HG03095 (cell line): ENCODE measurements around the gene CDK6.
"Not testable (repeated sequence)": the region's sequence is repeated elsewhere in the genome, so short reads cannot be mapped to it uniquely, and the experiment has no call there.

Experiments used
- ATAC-seq: cut with Tn5 transposase; IDR thresholded peaks from one replicate; pipeline ENCODE4 v1.9.1; 2021; ENCODE audit warnings: moderate library complexity; ENCODE audit not compliant: unreplicated experiment

CDK6 gene

GRCh38 chr7:92604517-92604916, 231.9 kb downstream of the CDK6 start:
- not testable (repeated sequence) for ATAC-seq

DNA sequence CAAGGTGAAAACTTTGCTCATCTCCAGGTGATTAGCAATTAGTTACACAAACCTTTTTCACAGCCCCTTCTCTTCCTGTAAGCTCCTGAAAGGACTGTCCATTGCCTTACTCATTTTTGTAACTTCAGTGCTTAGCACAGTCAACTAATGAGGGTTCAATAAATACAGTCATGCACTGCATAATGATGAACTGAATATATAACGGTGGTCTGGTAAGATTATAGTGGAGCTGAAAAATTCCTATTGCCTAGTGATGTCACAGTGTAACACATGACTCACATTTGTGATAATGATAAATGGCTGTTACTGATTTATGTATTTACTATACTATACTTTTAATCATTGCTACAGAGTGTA, 233.3 kb downstream of the CDK6 start:
- ATAC-seq: no peak

DNA sequence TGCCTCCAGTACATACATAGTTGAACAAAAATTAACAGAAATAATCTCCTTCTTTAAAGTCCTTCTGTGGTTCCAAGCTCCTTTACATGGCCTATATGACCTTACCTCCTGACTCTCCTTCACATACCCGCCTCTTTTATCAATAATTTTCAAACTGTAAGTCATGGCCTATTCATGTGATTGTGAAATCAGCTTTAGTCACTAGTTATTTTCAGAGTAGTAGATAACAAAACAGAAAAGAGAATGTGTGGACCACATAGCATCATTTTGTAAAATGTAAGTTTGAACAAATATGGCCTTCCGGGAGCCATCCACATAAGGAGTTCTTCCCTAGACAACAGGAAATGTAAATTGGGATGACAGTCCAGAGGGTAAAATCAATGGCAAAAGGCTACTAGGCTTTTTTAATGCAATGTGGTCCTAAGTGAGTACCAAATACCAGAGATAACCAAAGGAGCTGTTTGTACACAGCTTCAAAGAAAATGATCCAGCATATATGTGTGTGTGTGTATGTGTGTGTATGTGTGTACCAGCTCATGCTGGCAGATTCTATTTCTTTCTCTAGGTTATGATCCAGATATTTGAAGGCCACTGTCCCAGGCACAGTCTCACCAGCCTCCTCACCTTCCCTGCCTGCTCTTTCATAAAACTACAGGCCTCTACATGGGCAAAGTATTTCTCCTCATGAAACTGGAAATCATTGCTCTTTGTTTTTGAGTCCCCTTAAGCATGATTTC, 233.9 kb downstream of the CDK6 start:
- no peak for ATAC-seq

- ATAC-seq: no peak
Measured at GRCh38 chr7:92598310-92598981, 237.9 kb downstream of the CDK6 start.

DNA sequence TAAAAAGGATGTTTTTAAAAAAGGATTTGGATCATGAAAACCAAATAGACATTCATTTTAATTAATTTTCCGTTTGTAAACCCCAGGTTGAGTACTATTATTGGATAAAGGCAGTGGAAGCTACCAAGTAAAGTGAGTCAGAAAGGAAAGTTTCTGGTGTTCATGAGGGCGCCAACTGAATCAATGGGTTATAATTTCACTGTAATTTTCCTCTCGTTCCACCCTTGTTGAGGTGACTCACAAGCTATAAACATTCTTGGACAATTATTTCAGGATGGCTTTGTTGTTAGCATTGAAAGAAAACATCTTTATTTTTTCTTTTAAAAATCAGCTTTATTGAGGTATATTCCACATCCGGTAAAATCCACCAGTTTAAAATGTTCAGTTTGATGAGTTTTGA, 241.1 kb downstream of the CDK6 start:
- no peak for ATAC-seq

GRCh38 chr7:92594746-92595145, 241.6 kb downstream of the CDK6 start:
- ATAC-seq: no peak

DNA sequence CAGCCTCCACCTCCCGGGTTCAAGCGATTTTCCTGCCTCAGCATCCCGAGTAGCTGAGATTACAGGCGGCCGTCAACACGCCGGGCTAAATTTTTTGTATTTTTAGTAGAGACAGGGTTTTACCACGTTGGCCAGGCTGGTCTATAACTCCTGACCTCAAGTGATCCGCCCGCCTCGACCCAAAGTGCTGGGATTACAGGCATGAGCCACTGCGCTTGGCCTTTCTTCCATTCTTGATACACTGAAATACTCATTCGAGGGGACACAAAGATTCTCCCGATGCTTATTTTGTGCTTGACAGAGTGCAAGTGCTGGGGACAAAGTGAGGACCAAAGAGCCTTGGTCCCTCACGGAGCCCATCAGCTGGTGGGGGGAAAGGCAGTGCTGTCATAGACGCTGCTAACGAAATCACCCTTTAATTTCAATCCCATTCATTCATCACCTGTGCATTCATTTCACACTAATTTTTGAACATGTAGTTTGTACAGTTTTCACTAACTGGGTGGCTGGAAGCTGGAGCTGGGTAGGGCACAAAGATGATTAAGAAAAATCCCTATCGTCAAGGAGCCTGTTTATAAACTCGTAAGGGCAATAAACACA, 245.6 kb downstream of the CDK6 start:
- no peak for ATAC-seq

DNA sequence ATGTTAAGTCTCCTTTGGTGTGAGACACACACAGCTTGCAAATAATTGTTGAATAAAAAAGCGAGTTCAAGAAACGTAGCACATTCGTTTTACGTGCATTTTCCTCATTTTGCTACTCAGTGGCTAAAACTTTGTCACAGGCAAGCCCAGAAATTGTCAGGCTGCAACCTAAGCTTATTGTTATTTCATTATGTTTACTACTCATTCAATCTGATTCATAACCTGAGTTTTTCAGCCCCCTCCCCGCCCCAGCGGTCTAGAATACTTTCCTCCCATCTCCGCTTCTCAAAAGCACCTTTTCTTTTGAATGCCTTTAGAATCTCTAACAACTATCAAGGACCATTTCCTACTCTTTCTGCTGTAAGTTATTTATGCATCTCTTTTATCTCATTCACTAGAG, 247.3 kb downstream of the CDK6 start:
- ATAC-seq: no peak

DNA sequence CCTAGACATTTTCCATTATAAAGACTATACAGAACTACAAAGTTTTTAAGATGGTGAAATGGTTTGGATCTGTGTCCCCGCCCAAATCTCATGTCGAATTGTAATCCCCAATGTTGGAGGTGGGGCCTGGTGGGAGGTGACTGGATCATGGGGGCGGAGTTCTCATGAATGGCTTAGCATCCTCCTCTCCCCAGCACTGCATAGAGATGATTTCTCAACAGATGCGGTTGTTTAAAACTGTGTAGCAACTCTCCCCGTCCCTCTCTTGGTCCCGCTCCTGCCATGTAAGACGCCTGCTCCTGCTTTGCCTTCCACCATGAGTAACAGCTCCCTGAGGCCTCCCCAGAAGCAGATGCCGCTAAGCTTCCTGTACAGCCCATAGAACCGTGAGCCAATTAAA, 247.8 kb downstream of the CDK6 start:
- ATAC-seq: no peak

- no peak for ATAC-seq
Measured at GRCh38 chr7:92586841-92587240, 249.5 kb downstream of the CDK6 start.

GRCh38 chr7:92586403-92586802, 250.0 kb downstream of the CDK6 start:
- no peak for ATAC-seq

GRCh38 chr7:92584953-92585352, 251.4 kb downstream of the CDK6 start:
- no peak for ATAC-seq

DNA sequence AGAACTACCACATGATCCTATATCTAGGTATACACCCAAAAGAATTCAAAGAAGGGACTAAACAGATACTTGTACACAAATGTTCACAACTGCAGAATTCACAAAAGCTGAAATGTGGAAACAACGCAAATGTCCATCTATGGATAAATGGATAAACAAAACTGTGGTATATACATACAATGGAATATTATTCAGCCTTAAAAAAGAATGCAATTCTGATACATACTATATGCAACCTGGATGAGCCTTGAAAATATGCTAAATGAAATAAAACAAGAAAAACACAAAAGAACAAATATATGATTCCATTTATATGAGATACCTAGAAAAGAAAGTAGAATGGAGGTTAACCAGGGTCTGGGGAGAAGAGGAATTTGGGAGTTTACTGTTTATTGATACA, 253.4 kb downstream of the CDK6 start:
- ATAC-seq: no peak

GRCh38 chr7:92576296-92576695, 260.1 kb downstream of the CDK6 start:
- no peak for ATAC-seq

DNA sequence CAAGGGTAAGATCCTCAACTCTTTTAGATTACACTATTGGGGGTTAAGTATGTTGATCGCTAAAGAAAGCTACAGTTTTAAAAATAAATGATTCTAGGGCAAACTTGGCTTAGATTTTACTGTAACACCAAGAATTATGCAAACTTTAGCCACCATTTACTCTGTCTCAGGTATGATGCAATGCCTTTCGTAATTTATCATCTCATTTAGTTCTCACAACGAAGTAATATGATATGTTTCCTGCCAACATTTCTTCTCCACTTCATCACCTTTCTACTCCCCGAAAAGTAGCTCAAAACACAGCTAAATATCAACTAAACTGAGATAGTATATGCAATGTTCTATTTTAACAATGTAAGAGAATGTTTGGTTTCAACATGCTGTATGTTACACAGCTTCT, 267.2 kb downstream of the CDK6 start:
- no peak for ATAC-seq

DNA sequence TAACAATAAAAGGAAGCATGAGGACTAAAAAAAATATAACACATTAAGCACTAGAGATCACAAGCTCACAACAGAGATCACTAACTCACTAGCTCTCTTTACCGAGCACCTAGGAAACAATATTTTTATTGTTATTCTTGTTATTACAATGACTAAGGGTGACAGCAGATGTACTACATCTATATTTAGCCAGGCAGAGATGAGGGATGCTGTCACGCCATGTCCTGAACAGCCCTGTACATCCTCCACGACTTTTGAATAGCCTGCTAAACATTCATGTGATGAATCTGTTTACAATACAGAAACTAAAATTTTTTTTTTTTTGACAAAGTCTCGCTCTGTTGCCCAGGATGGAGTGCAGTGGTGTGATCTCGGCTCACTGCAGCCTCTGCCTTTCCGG, 268.9 kb downstream of the CDK6 start:
- no peak for ATAC-seq

DNA sequence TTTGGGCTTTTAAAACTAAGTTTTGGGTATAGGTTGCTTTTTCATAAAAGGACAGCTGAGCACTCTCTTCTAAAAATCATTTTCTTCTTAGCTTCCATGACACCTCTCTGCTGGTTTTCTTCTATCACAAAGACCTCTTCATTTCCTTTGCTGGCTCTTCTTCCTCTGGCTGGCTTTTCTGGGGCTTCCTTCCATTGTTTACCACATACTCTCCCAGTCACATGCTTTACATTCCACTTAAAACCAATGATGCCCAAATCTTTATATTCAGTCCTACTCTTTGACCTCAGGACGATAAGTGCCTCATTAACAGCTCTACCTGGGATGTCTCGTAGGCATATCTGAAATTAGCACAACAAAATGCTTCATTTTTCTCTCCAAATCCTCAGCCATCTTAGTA, 273.0 kb downstream of the CDK6 start:
- no peak for ATAC-seq

DNA sequence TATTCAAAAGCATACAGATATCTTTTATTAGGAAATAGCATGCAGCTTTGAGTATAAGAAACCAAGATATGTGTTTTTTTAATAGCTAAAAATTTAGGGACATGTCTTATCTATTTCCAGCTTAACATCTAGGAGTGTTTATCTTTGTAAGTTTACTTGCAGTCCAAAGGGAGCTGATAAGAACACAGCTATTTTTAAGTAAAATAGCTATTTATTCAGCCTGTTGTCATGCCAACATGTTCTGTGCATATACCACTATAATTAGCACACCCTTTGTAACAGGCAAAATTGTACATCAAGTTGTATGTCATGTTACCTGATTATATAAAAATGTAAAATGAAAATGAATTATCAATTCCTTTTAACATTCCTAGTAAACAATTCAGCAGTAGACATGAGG, 275.8 kb downstream of the CDK6 start:
- ATAC-seq: no peak

- ATAC-seq: no peak
Measured at GRCh38 chr7:92557808-92558362, 278.5 kb downstream of the CDK6 start.

- no peak for ATAC-seq
Measured at GRCh38 chr7:92557249-92557648, 279.1 kb downstream of the CDK6 start.
